Skeletal muscle satellite cell (primary cell): ENCODE data around the gene CLK2.

ENCODE experiments used
- H3K27me3 ChIP-seq: 2 replicates; pipeline ENCODE4 v1.7.0; 2013; ENCODE audit warnings: low read length; ENCODE audit not compliant: control insufficient read depth, insufficient read depth
- H3K36me3 ChIP-seq: 2 replicates; pipeline ENCODE4 v1.7.0; 2013; ENCODE audit warnings: mild to moderate bottlenecking, control low read depth, low read length; ENCODE audit not compliant: insufficient read depth
- H3K4me1 ChIP-seq: 2 replicates; pipeline ENCODE4 v1.7.0; 2013; ENCODE audit warnings: low read length; ENCODE audit not compliant: control insufficient read depth, insufficient read depth
- H3K4me2 ChIP-seq: 2 replicates; pipeline ENCODE4 v1.7.0; 2013; ENCODE audit warnings: mild to moderate bottlenecking, low read length
- H3K4me3 ChIP-seq: 2 replicates; pipeline ENCODE4 v1.7.0; 2013; ENCODE audit warnings: low read length
- H3K9ac ChIP-seq: 2 replicates; pipeline ENCODE4 v1.7.0; 2013; ENCODE audit warnings: mild to moderate bottlenecking, low read depth, low read length, moderate library complexity
- H3K9me3 ChIP-seq: replicated peaks from 2 replicates; pipeline ENCODE4 v1.7.0; 2013; ENCODE audit warnings: mild to moderate bottlenecking, control low read depth, low read length

Gene CLK2

GRCh38 chr1:155261493-155261851 is 11.8 kb downstream of the CLK2 start:
- peaks cover 55% of the 10 kb centered on the region for H3K36me3 ChIP-seq
- H3K4me1 ChIP-seq, result peaks cover 11% of the 10 kb centered on the region
- H3K9ac ChIP-seq, result peak overlapping the region; percentile 86
- no peaks in the 10 kb centered on the region for H3K9me3 ChIP-seq
- peak overlapping the region; percentile 80 for H3K4me3 ChIP-seq
- H3K4me2 ChIP-seq, result peak overlapping the region; percentile 94
- no peaks in the 10 kb centered on the region for H3K27me3 ChIP-seq

- Histone ChIP-seq H3K4me3 (no peak overlapping the region), H3K27me3 (no peaks in the 10 kb centered on the region), H3K4me2 (peak overlapping the region; percentile 94), H3K9ac (peak overlapping the region; percentile 86), H3K4me1 (peaks cover 22% of the 10 kb centered on the region), H3K9me3 (no peaks in the 10 kb centered on the region), H3K36me3 (peaks cover 45% of the 10 kb centered on the region)
These were observed 13.0 kb downstream of the CLK2 start for GRCh38 chr1:155260276-155260675.

- H3K4me1 ChIP-seq, result peaks cover 35% of the 10 kb centered on the region
- H3K27me3 ChIP-seq, result no peaks in the 10 kb centered on the region
- peak overlapping the region; percentile 97 for H3K4me3 ChIP-seq
- peak overlapping the region; percentile 99 for H3K4me2 ChIP-seq
- H3K36me3 ChIP-seq, result peaks cover 19% of the 10 kb centered on the region
- no peaks in the 10 kb centered on the region for H3K9me3 ChIP-seq
- H3K9ac ChIP-seq, result peak overlapping the region; percentile 90
These were observed 17.0 kb downstream of the CLK2 start for GRCh38 chr1:155256058-155256852.

- H3K4me2 ChIP-seq, result peak within 1 kb of the TSS; percentile 99
- no peaks in the 10 kb centered on the region for H3K9me3 ChIP-seq
- no peaks in the 10 kb centered on the region for H3K27me3 ChIP-seq
- peaks cover 20% of the 10 kb centered on the region for H3K36me3 ChIP-seq
- peaks cover 33% of the 10 kb centered on the region for H3K4me1 ChIP-seq
- peak within 1 kb of the TSS; percentile 90 for H3K9ac ChIP-seq
- H3K4me3 ChIP-seq, result peak within 1 kb of the TSS; percentile 97
These were observed 17.9 kb downstream of the CLK2 start, which contains the start of gene ENTREP3 for GRCh38 chr1:155255243-155256007. Gene ENTREP3 (minus strand): TSS chr1:155255483. CDS start chr1:155254877, 606 bp downstream.

- Histone ChIP-seq H3K27me3 (no peaks in the 10 kb centered on the region), H3K4me3 (peak overlapping the region; percentile 97), H3K4me1 (peaks cover 34% of the 10 kb centered on the region), H3K9ac (peak overlapping the region; percentile 90), H3K9me3 (no peaks in the 10 kb centered on the region), H3K4me2 (peak overlapping the region; percentile 99), H3K36me3 (peaks cover 19% of the 10 kb centered on the region)
These were observed 18.5 kb downstream of the CLK2 start for GRCh38 chr1:155254714-155255242.

- no peaks in the 10 kb centered on the region for H3K9me3 ChIP-seq
- peaks cover 19% of the 10 kb centered on the region for H3K36me3 ChIP-seq
- peak overlapping the region; percentile 97 for H3K4me3 ChIP-seq
- peak overlapping the region; percentile 99 for H3K4me2 ChIP-seq
- H3K9ac ChIP-seq, result peak overlapping the region; percentile 90
- H3K4me1 ChIP-seq, result peaks cover 34% of the 10 kb centered on the region
- no peaks in the 10 kb centered on the region for H3K27me3 ChIP-seq
These were observed 19.0 kb downstream of the CLK2 start for GRCh38 chr1:155254228-155254713.

- peaks cover 18% of the 10 kb centered on the region for H3K36me3 ChIP-seq
- H3K27me3 ChIP-seq, result no peaks in the 10 kb centered on the region
- H3K4me1 ChIP-seq, result peaks cover 34% of the 10 kb centered on the region
- H3K9me3 ChIP-seq, result no peaks in the 10 kb centered on the region
- H3K4me3 ChIP-seq, result peak overlapping the region; percentile 97
- peak overlapping the region; percentile 90 for H3K9ac ChIP-seq
- H3K4me2 ChIP-seq, result peak overlapping the region; percentile 99
These were observed 19.5 kb downstream of the CLK2 start for GRCh38 chr1:155253797-155254196.

GRCh38 chr1:155253208-155253607 is 20.1 kb downstream of the CLK2 start:
- Histone ChIP-seq H3K4me1 (peaks cover 34% of the 10 kb centered on the region), H3K27me3 (no peaks in the 10 kb centered on the region), H3K36me3 (peaks cover 18% of the 10 kb centered on the region), H3K9me3 (no peaks in the 10 kb centered on the region), H3K9ac (peak overlapping the region; percentile 90), H3K4me3 (peak overlapping the region; percentile 97), H3K4me2 (peak overlapping the region; percentile 99)

- H3K4me3 ChIP-seq, result no peak overlapping the region
- peaks cover 34% of the 10 kb centered on the region for H3K4me1 ChIP-seq
- peaks cover 22% of the 10 kb centered on the region for H3K36me3 ChIP-seq
- no peak overlapping the region for H3K4me2 ChIP-seq
- no peak overlapping the region for H3K9ac ChIP-seq
- no peaks in the 10 kb centered on the region for H3K27me3 ChIP-seq
- no peaks in the 10 kb centered on the region for H3K9me3 ChIP-seq
These were observed 21.7 kb downstream of the CLK2 start for GRCh38 chr1:155251566-155251965.

- Histone ChIP-seq H3K4me3 (no peak overlapping the region), H3K4me1 (peaks cover 27% of the 10 kb centered on the region), H3K9me3 (no peaks in the 10 kb centered on the region), H3K36me3 (peaks cover 22% of the 10 kb centered on the region), H3K9ac (peak overlapping the region; percentile 24), H3K27me3 (no peaks in the 10 kb centered on the region), H3K4me2 (peak overlapping the region; percentile 74)
These were observed 22.5 kb downstream of the CLK2 start for GRCh38 chr1:155250633-155251449.

GRCh38 chr1:155250246-155250632 is 23.1 kb downstream of the CLK2 start:
- peaks cover 22% of the 10 kb centered on the region for H3K36me3 ChIP-seq
- peaks cover 23% of the 10 kb centered on the region for H3K4me1 ChIP-seq
- H3K9ac ChIP-seq, result peak overlapping the region; percentile 24
- peak overlapping the region; percentile 74 for H3K4me2 ChIP-seq
- no peaks in the 10 kb centered on the region for H3K9me3 ChIP-seq
- no peaks in the 10 kb centered on the region for H3K27me3 ChIP-seq
- H3K4me3 ChIP-seq, result no peak overlapping the region
